ENCODE results near the gene HOXA6. TPM values are rescaled to one million over a fixed set of nuclear protein-coding genes. Genes with fewer than 3 reads are reported as not detected.

The HOXA6 gene
- total RNA-seq, 1 experiment from 2014 or later, result 12.7 TPM

DNA sequence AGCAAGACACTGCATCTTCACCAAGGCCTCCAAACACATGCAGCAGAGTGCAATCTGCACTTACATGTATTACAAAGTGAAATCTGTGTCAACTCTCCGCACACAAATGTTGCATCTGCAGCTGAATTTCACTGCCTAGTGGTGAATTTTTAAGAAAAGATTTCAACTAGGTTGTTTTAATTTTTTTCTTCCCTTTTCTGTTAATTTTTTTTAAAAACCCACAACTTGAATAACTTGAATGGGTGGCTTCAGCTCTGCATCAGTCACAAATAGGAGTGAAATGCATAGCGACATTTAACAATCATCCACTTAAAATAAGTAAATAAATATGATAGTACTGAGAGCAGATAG, 46.4 kb upstream of the HOXA6 start:
- H3K4me3 ChIP-seq (replicated peaks in 1 of 2; ENCODE audit: low read depth in 1 of 2, low read length in 2 of 2), result no peak overlapping the region
- DNase-seq (ENCODE audit: low read depth, low spot score) (no peak), ATAC-seq (no peak)
- ChIA-PET POLR2A (no interaction called here), RAD21 (ENCODE audit: low non-redundant PET in 1 of 2, low total read pairs in 2 of 2, uncharacterized antibody in 2 of 2, unreplicated experiment in 2 of 2) (no interaction called here), CTCF (interaction anchor here (1.0 kb wide), 1 partner anchor 14 kb away, joined by 3 read pairs; no protein-coding TSS in a partner anchor)
- no peak overlapping the region for H3K4me2 ChIP-seq (ENCODE audit: low read length)
- no peaks in the 10 kb centered on the region for H3K9me3 ChIP-seq (ENCODE audit: control insufficient read depth in 1 of 2, insufficient read depth in 1 of 2, low read depth in 1 of 2, low read length in 2 of 2)
- BruUV-seq (replicated peaks), result no TSS peak
- no peaks in the 10 kb centered on the region for H4K20me1 ChIP-seq (ENCODE audit: insufficient read depth)
- no peak overlapping the region for H3K27ac ChIP-seq (ENCODE audit: low read depth, low read length)
- intact Hi-C loops (cut with micrococcal nuclease), result loop anchor here (10.0 kb wide), 2 partner anchors 551 to 1431 kb away; partner anchors contain the start of gene TAX1BP1
- no peak overlapping the region for H3K9ac ChIP-seq (ENCODE audit: low read length)
- H3K79me2 ChIP-seq (ENCODE audit: insufficient read depth, low read length), result no peaks in the 10 kb centered on the region
- H3K27me3 ChIP-seq (ENCODE audit: insufficient read depth, low read length), result no peaks in the 10 kb centered on the region
- TF ChIP-seq EZH2 (IDR thresholded peaks at IDR 0.05) (no peak), POLR2AphosphoS5 (IDR thresholded peaks at IDR 0.05; ENCODE audit: low read depth, low read length) (no peak), YY1 (IDR thresholded peaks at IDR 0.05; ENCODE audit: extremely low read depth, insufficient replicate concordance, low read depth, low read length) (no peak), SRF (IDR thresholded peaks at IDR 0.05; ENCODE audit: low read depth) (no peak)
- H3K36me3 ChIP-seq (ENCODE audit: control insufficient read depth in 1 of 2, insufficient read depth in 2 of 2, low read length in 2 of 2), result no peaks in the 10 kb centered on the region
- no peak overlapping the region for H2AFZ ChIP-seq (ENCODE audit: low read depth, low read length, poor library complexity, severe bottlenecking)
- H3K4me1 ChIP-seq (ENCODE audit: control insufficient read depth in 1 of 2, insufficient read depth in 2 of 2, low read length in 2 of 2), result peaks cover 0 to 9% of the 10 kb centered on the region in 2 experiments; a peak in 1 of 4 replicates
- no peaks in the 10 kb centered on the region for H3K9me2 ChIP-seq (ENCODE audit: insufficient read depth)

DNA sequence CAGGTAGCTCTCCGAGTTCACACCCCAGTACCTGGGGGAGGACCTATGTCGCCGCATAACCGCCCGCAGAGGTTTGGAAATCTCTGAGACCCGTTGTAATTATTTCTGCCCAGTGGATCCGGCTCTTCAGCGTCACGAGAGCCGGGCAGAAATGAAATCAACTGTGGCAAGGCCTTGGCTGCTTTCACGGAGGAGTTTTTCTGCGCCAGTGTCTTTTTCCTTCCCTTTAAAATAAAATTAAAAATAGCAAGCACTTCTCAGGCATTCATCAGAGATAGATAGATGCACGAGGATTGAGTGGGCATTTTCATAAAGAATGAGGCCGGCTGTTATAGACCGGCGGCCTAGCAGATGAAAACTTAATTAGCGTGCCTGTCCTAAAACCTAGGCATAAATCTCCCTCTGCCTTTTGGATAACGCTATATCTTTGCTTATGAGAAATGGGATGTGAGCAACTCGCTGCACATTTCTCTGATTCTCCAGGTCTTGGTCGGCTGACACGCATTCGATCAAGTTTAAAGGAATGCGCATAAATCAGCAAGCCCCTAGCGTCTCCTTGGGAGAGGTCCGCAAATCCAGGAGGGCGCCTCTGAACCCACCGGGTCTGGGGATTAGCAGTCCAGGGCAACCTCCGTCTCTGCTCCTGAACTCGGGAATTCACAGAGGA, 45.9 kb upstream of the HOXA6 start:
- Histone ChIP-seq H3K4me2 (ENCODE audit: low read length) (no peak overlapping the region), H3K36me3 (ENCODE audit: control insufficient read depth in 1 of 2, insufficient read depth in 2 of 2, low read length in 2 of 2) (no peaks in the 10 kb centered on the region), H2AFZ (ENCODE audit: low read depth, low read length, poor library complexity, severe bottlenecking) (no peak overlapping the region), H4K20me1 (ENCODE audit: insufficient read depth) (no peaks in the 10 kb centered on the region), H3K4me3 (replicated peaks in 1 of 2; ENCODE audit: low read depth in 1 of 2, low read length in 2 of 2) (no peak overlapping the region), H3K9ac (ENCODE audit: low read length) (no peak overlapping the region), H3K9me3 (ENCODE audit: control insufficient read depth in 1 of 2, insufficient read depth in 1 of 2, low read depth in 1 of 2, low read length in 2 of 2) (no peaks in the 10 kb centered on the region), H3K27me3 (ENCODE audit: insufficient read depth, low read length) (no peaks in the 10 kb centered on the region), H3K4me1 (ENCODE audit: control insufficient read depth in 1 of 2, insufficient read depth in 2 of 2, low read length in 2 of 2) (peaks cover 0 to 4% of the 10 kb centered on the region in 2 experiments; a peak in 1 of 4 replicates), H3K79me2 (ENCODE audit: insufficient read depth, low read length) (no peaks in the 10 kb centered on the region), H3K27ac (ENCODE audit: low read depth, low read length) (no peak overlapping the region), H3K9me2 (ENCODE audit: insufficient read depth) (no peaks in the 10 kb centered on the region)
- DNase-seq (ENCODE audit: low read depth, low spot score) (no peak), ATAC-seq (no peak)
- no TSS peak for BruUV-seq (replicated peaks)
- ChIA-PET POLR2A (no interaction called here), RAD21 (ENCODE audit: low non-redundant PET in 1 of 2, low total read pairs in 2 of 2, uncharacterized antibody in 2 of 2, unreplicated experiment in 2 of 2) (no interaction called here), CTCF (no interaction called here)
- intact Hi-C loops (cut with micrococcal nuclease), result loop anchor here (10.0 kb wide), 2 partner anchors 551 to 1431 kb away; partner anchors contain the start of gene TAX1BP1
- no peak for TF ChIP-seq SRF (IDR thresholded peaks at IDR 0.05; ENCODE audit: low read depth)
- no peak for TF ChIP-seq ZNF274 (IDR thresholded peaks at IDR 0.05; ENCODE audit: low read depth, low read length)
- no peak for TF ChIP-seq JUND (IDR thresholded peaks at IDR 0.05)
- no peak for TF ChIP-seq ELF1 (IDR thresholded peaks at IDR 0.05; ENCODE audit: borderline replicate concordance, low read depth)
- TF ChIP-seq CBX3 (IDR thresholded peaks at IDR 0.05; ENCODE audit: low read depth), result no peak
- TF ChIP-seq, protein P1, sequence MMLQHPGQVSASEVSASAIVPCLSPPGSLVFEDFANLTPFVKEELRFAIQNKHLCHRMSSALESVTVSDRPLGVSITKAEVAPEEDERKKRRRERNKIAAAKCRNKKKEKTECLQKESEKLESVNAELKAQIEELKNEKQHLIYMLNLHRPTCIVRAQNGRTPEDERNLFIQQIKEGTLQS (IDR thresholded peaks at IDR 0.05), result no peak
- TF ChIP-seq, protein P2, sequence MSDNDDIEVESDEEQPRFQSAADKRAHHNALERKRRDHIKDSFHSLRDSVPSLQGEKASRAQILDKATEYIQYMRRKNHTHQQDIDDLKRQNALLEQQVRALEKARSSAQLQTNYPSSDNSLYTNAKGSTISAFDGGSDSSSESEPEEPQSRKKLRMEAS (IDR thresholded peaks at IDR 0.05), result no peak
- TF ChIP-seq CEBPB (IDR thresholded peaks at IDR 0.05; ENCODE audit: low read depth), result no peak
- TF ChIP-seq, protein P3, sequence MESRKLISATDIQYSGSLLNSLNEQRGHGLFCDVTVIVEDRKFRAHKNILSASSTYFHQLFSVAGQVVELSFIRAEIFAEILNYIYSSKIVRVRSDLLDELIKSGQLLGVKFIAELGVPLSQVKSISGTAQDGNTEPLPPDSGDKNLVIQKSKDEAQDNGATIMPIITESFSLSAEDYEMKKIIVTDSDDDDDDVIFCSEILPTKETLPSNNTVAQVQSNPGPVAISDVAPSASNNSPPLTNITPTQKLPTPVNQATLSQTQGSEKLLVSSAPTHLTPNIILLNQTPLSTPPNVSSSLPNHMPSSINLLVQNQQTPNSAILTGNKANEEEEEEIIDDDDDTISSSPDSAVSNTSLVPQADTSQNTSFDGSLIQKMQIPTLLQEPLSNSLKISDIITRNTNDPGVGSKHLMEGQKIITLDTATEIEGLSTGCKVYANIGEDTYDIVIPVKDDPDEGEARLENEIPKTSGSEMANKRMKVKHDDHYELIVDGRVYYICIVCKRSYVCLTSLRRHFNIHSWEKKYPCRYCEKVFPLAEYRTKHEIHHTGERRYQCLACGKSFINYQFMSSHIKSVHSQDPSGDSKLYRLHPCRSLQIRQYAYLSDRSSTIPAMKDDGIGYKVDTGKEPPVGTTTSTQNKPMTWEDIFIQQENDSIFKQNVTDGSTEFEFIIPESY (IDR thresholded peaks at IDR 0.05; ENCODE audit: extremely low read depth, insufficient replicate concordance, low read length), result no peak
- TF ChIP-seq EGR1 (IDR thresholded peaks at IDR 0.05; ENCODE audit: low read depth), result no peak
- no peak for TF ChIP-seq TCF7L2 (IDR thresholded peaks at IDR 0.05; ENCODE audit: borderline replicate concordance, extremely low read depth, insufficient read depth, insufficient read length)
- TF ChIP-seq ZFX (IDR thresholded peaks at IDR 0.05), result no peak
- no peak for TF ChIP-seq EZH2 (IDR thresholded peaks at IDR 0.05)
- no peak for TF ChIP-seq POLR2A (IDR thresholded peaks at IDR 0.05; ENCODE audit: borderline replicate concordance, extremely low read depth, insufficient read depth, insufficient read length)
- no peak for TF ChIP-seq EZH2phosphoT487 (IDR thresholded peaks at IDR 0.05; ENCODE audit: borderline replicate concordance)
- no peak for TF ChIP-seq SIN3A (IDR thresholded peaks at IDR 0.05; ENCODE audit: low read depth)

Data from HCT116 (cell line).